Uterus (tissue), 2 donors: ENCODE measurements around the gene TMBIM1.
A peak's percentile ranks its signal among the peaks of the same experiment; 100 is the strongest.

Experiments used
- POLR2A ChIP-seq, 2 donors: fragments of 450-650 bp; IDR thresholded peaks; one replicate each; pipeline ENCODE4 v1.6.1; 2016; ENCODE audit warnings: antibody characterized with exemption in 2 of 2, mild to moderate bottlenecking in 1 of 2, moderate library complexity in 1 of 2
- TF ChIP-seq, protein P1 (sequence below), 4 experiments: fragments of 200-600 bp in 2 of 4; fragments of 450-650 bp in 2 of 4; sonication (generic) in 2 of 4; IDR thresholded peaks; one replicate each; pipeline ENCODE4 v1.5.1; 2016 to 2019; ENCODE audit warnings: antibody characterized with exemption in 4 of 4, mild to moderate bottlenecking in 2 of 4, moderate library complexity in 1 of 4

DNA sequence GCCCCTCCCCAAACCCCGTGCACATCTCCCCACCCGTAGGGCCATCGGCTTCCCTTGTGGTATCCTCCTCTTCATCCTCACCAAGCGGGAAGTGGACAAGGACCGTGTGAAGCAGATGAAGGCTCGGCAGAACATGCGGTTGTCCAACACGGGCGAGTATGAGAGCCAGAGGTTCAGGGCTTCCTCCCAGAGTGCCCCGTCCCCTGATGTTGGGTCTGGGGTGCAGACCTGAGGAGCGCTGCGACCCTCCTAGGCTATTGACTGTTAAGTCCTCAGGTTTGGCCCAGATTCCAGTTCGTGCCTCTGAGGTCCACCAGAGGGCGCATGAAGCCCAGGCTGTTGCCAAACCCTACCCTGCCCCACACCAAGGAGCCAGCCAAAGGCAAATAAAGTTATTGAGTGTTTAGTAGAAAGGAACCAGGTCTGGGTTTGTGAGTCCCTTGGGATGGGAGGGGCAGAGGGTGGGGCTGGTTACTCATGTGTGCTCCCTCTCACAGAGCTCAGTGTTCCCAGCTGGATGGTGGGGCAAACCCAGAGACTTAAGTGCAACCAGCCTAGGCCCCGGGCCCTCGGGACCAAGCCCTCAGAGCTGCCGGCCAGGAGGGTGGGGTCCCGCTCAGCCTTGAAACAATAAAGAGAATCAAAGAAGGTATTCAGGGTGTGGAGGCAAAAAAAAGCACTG lies 19.6 kb downstream of the TMBIM1 start:
- TF ChIP-seq, protein P1, sequence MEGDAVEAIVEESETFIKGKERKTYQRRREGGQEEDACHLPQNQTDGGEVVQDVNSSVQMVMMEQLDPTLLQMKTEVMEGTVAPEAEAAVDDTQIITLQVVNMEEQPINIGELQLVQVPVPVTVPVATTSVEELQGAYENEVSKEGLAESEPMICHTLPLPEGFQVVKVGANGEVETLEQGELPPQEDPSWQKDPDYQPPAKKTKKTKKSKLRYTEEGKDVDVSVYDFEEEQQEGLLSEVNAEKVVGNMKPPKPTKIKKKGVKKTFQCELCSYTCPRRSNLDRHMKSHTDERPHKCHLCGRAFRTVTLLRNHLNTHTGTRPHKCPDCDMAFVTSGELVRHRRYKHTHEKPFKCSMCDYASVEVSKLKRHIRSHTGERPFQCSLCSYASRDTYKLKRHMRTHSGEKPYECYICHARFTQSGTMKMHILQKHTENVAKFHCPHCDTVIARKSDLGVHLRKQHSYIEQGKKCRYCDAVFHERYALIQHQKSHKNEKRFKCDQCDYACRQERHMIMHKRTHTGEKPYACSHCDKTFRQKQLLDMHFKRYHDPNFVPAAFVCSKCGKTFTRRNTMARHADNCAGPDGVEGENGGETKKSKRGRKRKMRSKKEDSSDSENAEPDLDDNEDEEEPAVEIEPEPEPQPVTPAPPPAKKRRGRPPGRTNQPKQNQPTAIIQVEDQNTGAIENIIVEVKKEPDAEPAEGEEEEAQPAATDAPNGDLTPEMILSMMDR (IDR thresholded peaks at IDR 0.05) = peak; percentile 87 to 94 (median 92)
- TF ChIP-seq POLR2A (IDR thresholded peaks at IDR 0.05) = peak in 1 of 2 donors; percentile 19
